ENCODE results near the gene ASXL2.
"Not testable (repeated sequence)": the region's sequence is repeated elsewhere in the genome, so short reads cannot be mapped to it uniquely, and the experiment has no call there.

Gene ASXL2

GRCh38 chr2:25831746-25832449 is 46.4 kb downstream of the ASXL2 start:
- DNase-seq = peak in 1 of 2 donors; percentile 28

GRCh38 chr2:25829828-25830227 is 48.5 kb downstream of the ASXL2 start:
- DNase-seq = no peak

GRCh38 chr2:25829377-25829704 is 48.9 kb downstream of the ASXL2 start:
- no peak for DNase-seq

DNA sequence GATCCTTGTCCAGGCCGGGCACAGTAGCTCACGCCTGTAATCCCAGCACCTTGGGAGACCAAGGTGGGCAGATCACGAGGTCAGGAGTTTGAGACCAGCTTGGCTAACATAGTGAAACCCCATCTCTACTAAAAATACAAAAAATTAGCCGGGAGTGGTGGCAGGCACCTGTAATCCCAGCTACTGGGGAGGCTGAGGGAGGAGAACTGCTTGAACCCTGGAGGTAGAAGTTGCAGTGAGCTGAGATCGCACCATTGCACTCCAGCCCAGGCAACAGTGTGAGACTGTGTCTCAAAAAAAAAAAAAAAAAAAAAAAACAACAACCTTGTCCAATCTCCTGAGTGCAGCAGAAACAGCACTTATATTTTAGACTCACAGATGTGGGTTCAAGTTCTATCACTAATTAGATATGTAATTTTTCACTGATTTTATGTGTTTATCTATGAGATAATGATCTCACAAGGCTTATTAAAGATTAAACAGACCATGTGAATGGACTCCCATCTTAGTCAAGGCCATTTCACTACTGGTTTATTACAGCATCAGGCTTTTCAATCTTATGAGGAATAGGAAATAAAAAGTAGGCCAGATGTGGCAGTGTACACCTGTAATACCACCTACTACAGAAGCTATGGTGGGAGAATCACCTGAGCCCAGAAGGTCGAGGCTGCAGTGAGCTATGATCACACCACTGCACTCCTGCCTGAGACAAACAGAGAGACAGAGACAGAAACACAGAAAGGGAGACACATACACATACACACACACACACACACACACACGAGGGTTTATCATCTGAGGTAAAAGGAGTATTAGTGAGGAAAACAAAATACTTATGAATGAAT is 49.5 kb downstream of the ASXL2 start:
- not testable (repeated sequence) for DNase-seq

DNA sequence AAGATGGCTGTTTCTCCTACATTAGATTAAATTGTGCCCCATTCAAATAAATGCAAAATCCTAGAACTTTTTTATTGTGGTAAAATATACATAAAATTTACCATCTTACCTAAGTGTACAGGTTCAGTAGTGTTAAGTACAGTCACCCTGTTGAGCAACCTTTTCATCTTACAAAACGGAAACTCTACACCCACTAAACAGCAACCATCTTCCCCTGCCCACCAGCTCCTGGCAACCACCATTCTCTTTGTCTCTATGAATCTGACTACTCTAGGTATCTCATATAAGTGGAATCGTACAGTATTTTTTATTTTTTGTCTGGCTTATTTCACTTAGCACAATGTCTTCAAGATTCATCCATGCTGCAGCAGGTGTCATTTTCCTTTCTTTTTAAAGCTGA is 53.0 kb downstream of the ASXL2 start:
- DNase-seq = peak in 1 of 2 donors; percentile 11

DNA sequence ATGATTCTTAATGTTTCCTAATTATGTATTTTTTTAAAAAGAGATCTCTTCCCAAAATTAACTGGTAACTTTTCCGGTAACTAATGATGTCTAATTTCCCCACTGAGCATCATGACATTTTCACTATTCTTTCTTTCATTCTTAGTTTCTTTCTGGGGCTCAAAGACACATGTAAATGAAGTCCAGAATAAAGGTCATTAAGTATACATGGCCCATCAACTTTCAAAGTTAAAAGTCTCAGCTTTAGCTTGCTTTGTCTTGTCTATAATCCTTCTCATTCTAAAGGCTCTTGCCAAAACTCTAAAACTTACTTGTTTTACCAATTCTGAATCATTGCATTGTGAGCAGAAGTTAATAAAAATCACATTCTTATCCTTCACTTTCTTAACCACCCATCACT is 53.6 kb downstream of the ASXL2 start:
- DNase-seq = no peak

DNA sequence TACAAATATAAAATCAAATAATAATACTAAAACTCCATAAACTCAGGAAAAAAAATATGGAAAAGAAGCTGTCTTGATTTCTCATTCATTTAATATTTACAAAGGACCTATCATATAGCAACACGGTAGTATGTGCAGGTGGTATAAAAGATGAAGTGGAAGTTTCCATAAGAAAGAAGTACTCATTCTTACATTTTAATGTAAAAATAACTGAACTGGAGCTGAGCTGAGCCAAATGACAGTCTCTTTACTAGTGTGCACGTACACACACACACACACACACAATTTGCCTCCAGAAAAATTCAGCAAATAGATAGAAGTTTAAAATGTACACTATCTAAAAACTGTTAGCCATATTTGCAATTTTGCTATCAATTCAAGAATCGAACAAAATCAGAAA is 54.1 kb downstream of the ASXL2 start:
- DNase-seq = no peak

GRCh38 chr2:25822190-25823117 is 55.8 kb downstream of the ASXL2 start:
- DNase-seq = peak in 1 of 2 donors; percentile 45

- no peak for DNase-seq
Measured at GRCh38 chr2:25821225-25822056, 56.8 kb downstream of the ASXL2 start.

- DNase-seq = no peak
Measured at GRCh38 chr2:25819597-25820039, 58.7 kb downstream of the ASXL2 start.

DNA sequence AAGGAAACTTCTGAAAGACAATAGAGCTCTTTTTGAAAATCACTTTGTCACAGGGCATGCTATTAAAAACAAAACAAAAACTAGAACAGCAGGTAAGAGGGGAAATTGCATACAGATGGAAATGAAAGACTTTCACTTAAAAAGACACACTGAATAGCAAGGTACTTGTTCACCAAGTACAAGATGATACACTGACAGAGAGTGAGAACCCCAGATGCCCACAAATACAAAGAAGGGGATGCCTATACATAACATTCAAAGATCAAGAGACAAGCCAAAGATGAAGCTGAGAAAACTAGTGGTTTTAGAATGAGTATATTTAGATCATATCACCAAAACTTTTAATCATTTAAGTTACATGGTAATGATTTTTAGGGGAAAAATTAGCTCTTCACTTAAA is 60.7 kb downstream of the ASXL2 start:
- no peak for DNase-seq

- no peak for DNase-seq
Measured at GRCh38 chr2:25817006-25817405, 61.3 kb downstream of the ASXL2 start.

- DNase-seq = no peak
Measured at GRCh38 chr2:25816249-25816648, 62.0 kb downstream of the ASXL2 start.

GRCh38 chr2:25814681-25815080 is 63.6 kb downstream of the ASXL2 start:
- no peak for DNase-seq

DNA sequence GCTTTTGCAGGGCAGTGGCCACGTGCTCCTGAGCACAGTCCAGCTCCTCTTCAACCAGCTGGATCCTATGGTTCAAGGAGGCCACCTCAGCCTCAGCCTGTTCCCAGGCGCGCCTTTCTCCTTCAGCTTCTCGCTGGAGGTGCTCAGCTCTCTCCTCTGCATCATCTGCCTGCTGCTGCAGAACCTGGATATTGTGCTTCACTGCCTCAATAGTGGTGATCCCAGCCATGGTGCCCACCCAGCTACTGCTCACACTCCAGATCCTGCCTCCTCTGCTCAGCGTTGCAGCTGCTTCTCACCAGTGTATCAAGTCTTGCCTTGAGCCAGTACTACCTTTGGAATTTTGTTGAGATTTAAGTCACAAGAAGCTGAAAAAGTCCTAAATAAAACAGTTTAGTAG is 67.9 kb downstream of the ASXL2 start:
- no peak for DNase-seq

DNA sequence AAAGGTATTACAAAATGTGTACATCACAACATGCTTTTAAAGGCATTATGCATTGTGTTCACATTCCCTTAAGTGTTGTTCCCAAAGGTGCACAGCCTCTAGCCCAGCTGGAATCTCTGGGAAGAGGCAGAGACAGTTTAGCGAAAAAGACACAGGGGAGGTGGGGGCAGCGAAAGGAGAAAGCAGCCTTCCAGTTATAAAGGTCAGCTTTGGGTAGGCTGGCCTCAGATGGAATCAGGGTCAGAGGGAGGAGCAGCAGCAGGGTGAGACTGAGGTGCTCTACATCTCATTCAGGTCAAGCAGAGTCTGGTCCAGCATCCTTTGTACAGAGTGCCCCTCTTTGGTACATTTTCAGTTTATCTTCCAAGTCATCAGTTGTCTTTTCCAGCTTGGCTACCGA is 68.6 kb downstream of the ASXL2 start:
- no peak for DNase-seq

DNA sequence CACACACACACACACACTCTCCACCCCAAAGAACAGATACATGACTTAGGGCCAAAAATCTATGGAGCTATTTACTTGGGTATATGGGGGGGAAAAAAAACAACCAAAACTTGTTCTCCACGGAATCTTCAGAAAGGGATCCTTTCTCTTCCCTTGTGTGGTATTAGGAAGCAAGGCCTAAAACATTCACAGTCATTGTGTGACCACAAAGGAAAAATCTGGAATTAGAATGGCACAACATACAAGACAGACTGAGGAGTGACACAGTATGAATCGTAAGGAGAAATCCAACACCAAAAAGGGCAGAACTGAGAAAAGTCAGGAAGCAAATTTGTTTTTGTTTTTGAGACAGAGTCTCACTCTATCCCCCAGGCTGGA is 70.3 kb downstream of the ASXL2 start:
- no peak for DNase-seq

- DNase-seq = no peak
Measured at GRCh38 chr2:25806941-25807340, 71.3 kb downstream of the ASXL2 start.

DNA sequence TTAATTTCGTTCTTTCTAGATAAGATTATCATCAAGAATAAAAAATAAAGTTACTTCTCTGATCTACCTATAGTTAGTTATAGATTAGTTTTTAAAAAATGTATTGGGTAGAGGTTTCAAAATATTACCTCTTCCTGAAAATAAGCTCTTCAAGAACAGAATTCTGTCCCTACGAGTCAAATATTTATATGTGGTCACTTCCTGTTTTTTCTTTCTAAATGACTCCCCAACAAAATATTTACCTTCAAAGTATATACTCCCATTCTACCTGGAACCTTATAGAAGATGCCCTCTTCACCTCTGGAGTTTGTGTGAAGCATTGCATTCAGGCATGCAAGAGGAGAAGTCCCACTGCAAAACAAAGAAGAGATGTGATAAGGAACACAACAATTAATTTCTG is 72.3 kb downstream of the ASXL2 start:
- DNase-seq = peak in 1 of 2 donors; percentile 10

DNA sequence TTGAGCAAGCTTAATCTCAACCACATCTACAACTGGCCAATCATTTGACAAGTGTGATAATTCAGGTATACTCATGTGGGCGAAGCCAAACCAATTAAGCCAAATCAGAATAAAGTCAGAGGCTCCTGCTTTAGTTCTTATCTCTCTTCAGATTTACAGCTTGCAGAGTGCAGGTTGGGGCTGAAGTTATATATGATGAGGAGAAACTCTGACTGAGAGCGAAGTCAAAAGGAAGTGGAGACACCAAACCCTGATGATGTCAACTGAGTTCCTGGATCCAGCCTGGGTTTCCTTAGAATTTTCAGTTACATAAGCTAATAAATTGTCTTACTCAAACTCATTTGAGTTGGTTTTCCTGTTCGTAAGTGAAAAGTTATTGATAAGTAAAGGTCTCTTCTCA is 73.9 kb downstream of the ASXL2 start:
- DNase-seq = peak; percentile 6 to 13

- no peak for DNase-seq
Measured at GRCh38 chr2:25799301-25799700, 79.0 kb downstream of the ASXL2 start.
